RPMI8226 (cell line): ENCODE data around the gene PLXNA4.

Experiments used
- DNase-seq: peaks from one replicate; pipeline ENCODE4 v3.0.0-alpha.2; 2015

The PLXNA4 gene

GRCh38 chr7:132345543-132346129 is 230.6 kb downstream of the PLXNA4 start:
- DNase-seq = no peak

- no peak for DNase-seq
These were observed 231.2 kb downstream of the PLXNA4 start for GRCh38 chr7:132345030-132345429.

GRCh38 chr7:132343199-132343598 is 233.1 kb downstream of the PLXNA4 start:
- no peak for DNase-seq

GRCh38 chr7:132337450-132338080 is 238.7 kb downstream of the PLXNA4 start:
- no peak for DNase-seq

- no peak for DNase-seq
These were observed 239.5 kb downstream of the PLXNA4 start for GRCh38 chr7:132336797-132337196.

- DNase-seq = no peak
These were observed 243.0 kb downstream of the PLXNA4 start for GRCh38 chr7:132333301-132333700.

- DNase-seq = no peak
These were observed 247.5 kb downstream of the PLXNA4 start for GRCh38 chr7:132328760-132329159.

- no peak for DNase-seq
These were observed 248.1 kb downstream of the PLXNA4 start for GRCh38 chr7:132328047-132328620.

- DNase-seq = no peak
These were observed 249.2 kb downstream of the PLXNA4 start for GRCh38 chr7:132326878-132327589.

GRCh38 chr7:132322970-132323369 is 253.3 kb downstream of the PLXNA4 start:
- DNase-seq = no peak

GRCh38 chr7:132321387-132321786 is 254.9 kb downstream of the PLXNA4 start:
- peak; percentile 39 for DNase-seq

- no peak for DNase-seq
These were observed 256.8 kb downstream of the PLXNA4 start for GRCh38 chr7:132319481-132319880.

GRCh38 chr7:132318352-132319318 is 257.6 kb downstream of the PLXNA4 start:
- peak; percentile 86 for DNase-seq

- no peak for DNase-seq
These were observed 258.4 kb downstream of the PLXNA4 start for GRCh38 chr7:132317701-132318351.

GRCh38 chr7:132312531-132313055 is 263.7 kb downstream of the PLXNA4 start:
- DNase-seq = no peak

- no peak for DNase-seq
These were observed 264.5 kb downstream of the PLXNA4 start for GRCh38 chr7:132311733-132312132.

- DNase-seq = no peak
These were observed 267.0 kb downstream of the PLXNA4 start for GRCh38 chr7:132309102-132309805.

GRCh38 chr7:132307465-132307864 is 268.8 kb downstream of the PLXNA4 start:
- peak; percentile 42 for DNase-seq

GRCh38 chr7:132300599-132301277 is 275.5 kb downstream of the PLXNA4 start:
- no peak for DNase-seq

GRCh38 chr7:132298790-132299189 is 277.5 kb downstream of the PLXNA4 start:
- DNase-seq = no peak

- no peak for DNase-seq
These were observed 279.4 kb downstream of the PLXNA4 start for GRCh38 chr7:132296820-132297219.
